SU-DHL-6 (cell line): ENCODE measurements around the gene WWOX.

Source experiments
- CTCF ChIP-seq: fragments of 200-600 bp; sonication (generic); IDR thresholded peaks from one replicate; pipeline ENCODE4 v1.5.1; 2017; ENCODE audit warnings: antibody characterized with exemption, mild to moderate bottlenecking, low read length, moderate library complexity; ENCODE audit not compliant: insufficient read depth, poor library complexity, severe bottlenecking
- EZH2phosphoT487 ChIP-seq: fragments of 200-600 bp; sonication (generic), shearing (Covaris generic); conservative IDR thresholded peaks from 2 replicates; pipeline ENCODE4 v1.6.1; 2018; ENCODE audit warnings: mild to moderate bottlenecking, antibody characterized with exemption, low read length, moderate library complexity, mixed read lengths

- TF ChIP-seq CTCF (no peak), EZH2phosphoT487 (no peak)
Measured at GRCh38 chr16:78291604-78292003, 192.2 kb downstream of the WWOX start.
